NCI-H2171 (cell line): ENCODE results near the gene GPC1.
"Not testable (repeated sequence)": the region's sequence is repeated elsewhere in the genome, so short reads cannot be mapped to it uniquely, and the experiment has no call there.

Experiments used
- DNase-seq: peaks from one replicate; lab custom pipeline; 2025; lab: John Stamatoyannopoulos, UW

The GPC1 gene

GRCh38 chr2:240468303-240469238 lies 33.1 kb downstream of the GPC1 start:
- DNase-seq = no peak

DNA sequence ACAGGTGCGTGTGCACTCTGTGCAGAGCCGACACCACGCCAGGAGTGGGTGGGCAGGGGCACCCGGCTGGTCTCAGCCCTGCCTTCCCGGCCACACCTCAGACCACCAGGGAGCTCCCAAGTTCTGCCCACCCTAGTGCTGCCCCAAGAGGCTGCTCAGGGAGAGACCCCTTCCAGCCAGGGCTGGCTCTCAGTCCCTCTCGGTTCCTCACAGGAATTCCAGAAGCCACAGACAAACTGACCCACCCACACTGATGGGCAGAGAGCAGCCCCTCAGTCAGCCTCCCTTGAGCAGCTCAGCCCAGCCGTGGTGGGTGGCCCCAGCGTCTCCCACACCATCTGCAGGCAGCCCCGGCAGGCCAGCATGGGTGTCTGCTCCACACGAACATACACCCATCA lies 33.8 kb downstream of the GPC1 start:
- DNase-seq = no peak

- no peak for DNase-seq
These were observed 34.3 kb downstream of the GPC1 start for GRCh38 chr2:240469740-240470139.

- DNase-seq = no peak
These were observed 36.8 kb downstream of the GPC1 start for GRCh38 chr2:240472078-240472790.

DNA sequence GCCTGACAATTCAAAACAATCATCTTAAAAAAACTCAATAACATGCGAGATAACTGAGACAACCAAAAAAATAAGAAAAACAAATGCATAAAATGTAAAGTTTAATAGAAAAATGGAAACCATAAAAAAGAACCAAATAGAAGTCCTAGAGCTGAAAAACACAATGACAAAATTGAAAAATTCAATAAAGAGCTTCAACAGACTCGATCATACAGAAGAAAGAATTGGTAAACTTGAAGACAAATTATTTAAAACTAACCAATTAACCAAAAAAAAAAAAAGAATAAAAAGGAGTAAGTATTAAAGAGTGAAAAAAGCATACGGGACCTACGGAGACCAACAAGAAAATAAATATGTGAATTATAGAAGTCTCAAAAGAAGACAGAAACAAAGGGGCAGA lies 37.7 kb downstream of the GPC1 start:
- no peak for DNase-seq

- no peak for DNase-seq
These were observed 42.5 kb downstream of the GPC1 start for GRCh38 chr2:240477916-240478315.

DNA sequence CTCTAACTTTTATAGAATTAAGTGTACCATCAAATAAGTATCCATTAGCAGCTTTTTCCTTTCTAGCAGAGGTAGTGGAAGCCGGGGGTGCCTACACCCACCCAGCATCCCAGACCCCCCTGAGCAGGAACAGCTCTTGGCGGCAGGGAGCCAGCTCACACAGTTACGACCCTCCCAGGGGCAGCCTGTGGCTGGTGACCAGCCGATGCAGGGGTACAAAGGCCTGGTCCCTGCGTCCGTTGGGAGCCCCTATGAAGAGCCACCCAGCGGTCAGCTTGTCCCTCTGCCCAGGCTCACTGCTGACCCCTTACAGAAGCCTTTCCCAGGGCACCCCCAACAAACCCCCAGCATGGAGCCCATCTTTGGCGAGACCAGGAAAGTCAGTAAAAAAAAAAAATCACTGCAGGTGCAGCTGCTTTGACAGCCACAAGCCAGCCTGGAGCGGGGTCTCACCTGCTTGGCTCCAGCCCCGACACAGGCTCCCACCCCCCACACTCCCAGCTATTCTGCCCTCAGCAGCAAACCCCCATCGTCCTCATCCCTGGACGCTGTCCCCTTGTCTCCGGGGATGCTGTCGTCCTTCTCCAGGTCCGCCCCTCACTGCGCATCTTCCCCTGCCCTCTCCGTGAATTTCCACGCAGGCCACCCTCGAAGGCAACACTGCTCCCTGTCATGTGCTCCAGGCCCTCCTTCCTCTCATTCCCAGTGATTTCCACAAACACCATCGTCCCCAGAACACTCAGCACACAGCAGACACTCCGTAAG lies 43.1 kb downstream of the GPC1 start:
- no peak for DNase-seq

GRCh38 chr2:240479111-240479501 lies 43.6 kb downstream of the GPC1 start:
- DNase-seq = no peak

GRCh38 chr2:240480834-240481623 lies 45.6 kb downstream of the GPC1 start:
- DNase-seq = no peak

DNA sequence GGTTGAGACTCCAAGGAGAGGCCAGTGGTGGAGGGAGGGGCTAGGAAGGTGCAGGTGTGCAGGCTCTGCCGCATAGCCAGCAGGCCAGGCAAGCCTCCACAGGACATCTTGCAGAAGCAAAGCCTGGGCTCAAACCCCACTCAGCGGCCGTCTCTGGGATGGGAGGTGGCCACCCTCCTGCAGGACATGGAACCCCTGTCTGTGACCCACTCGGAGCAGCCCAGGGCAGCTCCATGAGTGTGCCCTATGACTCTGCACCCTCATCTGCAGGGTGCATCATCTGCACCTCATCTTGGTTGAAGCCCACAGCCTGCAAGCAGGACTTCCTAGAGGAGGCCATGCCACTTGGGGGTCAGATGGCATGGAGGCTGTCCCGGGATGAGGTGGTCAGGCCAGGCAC lies 46.3 kb downstream of the GPC1 start:
- no peak for DNase-seq

GRCh38 chr2:240482141-240482540 lies 46.7 kb downstream of the GPC1 start:
- DNase-seq = no peak

DNA sequence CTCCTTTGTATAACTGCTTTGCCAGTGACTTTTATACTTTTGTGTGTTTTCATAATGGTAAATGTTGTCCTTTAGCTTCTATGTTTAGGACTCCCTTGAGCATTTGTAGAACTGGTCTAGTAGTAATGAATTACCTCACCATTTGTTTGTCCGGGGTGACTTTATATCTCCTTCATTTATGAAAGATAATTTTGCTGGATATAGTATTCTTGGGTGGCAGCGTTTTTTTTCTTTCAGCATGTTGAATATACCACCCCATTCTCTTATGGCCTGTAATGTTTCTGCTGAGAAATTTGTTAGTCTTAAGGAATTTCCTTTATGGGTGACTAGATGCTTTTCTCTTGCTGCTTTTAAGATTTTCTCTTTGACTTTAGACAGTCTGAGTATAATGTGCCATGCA lies 56.0 kb downstream of the GPC1 start:
- no peak for DNase-seq

DNA sequence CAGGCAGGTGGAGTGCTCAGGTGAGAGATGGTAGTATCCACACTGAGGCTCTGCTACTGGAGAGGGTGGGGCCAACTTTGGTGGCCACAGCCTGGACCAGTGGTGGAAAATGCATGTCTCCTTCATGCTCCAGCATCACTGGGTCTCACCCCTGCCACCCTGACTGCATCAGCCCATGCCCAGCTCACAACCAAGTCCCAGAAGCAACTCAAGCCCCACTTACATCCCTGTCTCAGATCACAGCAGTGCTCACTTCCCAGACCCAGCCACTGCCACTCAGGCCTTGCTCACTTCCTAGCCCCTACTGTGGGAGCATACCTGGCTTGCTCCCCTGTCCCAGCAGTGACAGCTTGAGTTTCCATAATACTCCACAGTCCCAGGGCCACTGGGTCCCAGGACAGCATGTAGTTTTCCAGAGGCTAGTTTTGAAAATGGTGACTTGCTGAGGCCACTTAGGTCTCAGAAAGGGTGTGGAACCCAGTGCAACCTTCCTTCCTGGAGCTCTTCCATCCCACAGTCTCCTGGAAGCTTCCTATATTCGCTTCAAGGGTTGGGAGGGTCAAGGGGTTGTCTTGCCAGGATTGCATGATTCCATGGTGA lies 58.8 kb downstream of the GPC1 start:
- DNase-seq = no peak

DNA sequence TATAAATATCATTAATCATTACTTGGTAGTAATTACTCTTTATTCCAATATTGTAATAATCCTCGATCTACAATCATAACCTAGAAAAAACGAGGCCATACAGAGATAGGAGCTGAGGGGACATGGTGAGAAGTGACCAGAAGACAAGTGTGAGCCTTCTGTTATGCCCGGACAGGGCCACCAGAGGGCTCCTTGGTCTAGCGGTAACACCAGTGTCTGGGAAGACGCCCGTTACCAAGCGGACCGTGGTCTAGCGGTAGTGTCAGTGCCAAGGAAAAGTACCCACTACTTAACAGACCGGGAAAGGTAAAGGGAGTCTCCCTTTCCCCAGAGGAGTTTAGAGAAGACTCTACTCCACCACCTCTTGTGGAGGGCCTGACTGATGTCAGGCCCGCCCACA lies 59.5 kb downstream of the GPC1 start:
- DNase-seq = not testable (repeated sequence)

- not testable (repeated sequence) for DNase-seq
These were observed 61.6 kb downstream of the GPC1 start for GRCh38 chr2:240497082-240497481.

DNA sequence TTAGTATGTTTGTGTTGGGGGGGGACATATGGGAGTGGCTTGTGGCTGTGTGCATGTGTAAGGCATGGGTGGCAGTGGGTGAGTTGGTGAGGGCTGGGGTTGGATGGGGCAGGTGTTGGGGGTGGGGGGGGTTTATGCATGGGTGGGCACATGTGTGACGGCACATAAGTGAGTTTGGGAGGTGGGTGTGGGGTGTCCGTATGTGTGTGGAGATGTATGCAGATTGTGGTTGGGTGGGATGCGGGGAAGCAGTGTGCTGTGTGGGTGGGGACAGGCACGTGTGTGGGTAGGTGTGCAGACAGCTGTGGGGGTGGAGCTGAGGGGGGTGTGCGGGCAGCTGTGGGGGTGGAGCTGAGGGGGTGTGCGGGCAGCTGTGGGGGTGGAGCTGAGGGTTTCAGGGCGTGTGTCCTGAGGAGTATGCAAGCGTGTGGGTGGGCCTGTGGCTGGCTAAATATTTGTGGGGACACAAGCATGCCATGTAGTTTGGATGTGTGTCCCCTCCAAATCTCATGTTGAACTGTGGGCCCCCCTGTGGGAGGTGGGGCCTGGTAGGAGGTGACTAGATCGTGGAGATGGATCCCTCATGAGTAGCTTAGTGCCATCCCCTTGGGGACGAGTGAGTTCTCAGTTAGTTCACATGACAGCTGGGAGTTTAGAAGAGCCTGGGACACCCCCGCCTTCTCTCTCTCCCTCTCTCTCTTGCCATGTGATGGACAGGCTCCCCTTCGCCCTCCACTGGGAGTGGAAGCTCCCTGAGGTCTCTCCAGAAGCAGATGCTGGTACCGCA lies 62.9 kb downstream of the GPC1 start:
- no peak for DNase-seq

DNA sequence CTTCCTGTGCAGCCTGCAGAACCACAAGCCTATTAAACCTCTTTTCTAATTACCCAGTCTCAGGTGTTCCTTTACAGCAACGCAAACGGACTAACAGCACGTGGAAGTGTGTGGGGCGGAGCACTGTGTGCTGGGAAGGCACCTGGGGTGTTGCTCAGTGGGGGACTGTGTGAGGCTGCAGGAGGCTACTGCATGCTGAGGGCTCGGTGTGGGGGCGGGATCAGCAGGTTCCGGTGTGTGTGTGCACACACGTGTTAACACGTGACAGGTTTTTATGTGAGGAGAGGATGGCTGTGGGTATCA lies 63.4 kb downstream of the GPC1 start:
- no peak for DNase-seq

DNA sequence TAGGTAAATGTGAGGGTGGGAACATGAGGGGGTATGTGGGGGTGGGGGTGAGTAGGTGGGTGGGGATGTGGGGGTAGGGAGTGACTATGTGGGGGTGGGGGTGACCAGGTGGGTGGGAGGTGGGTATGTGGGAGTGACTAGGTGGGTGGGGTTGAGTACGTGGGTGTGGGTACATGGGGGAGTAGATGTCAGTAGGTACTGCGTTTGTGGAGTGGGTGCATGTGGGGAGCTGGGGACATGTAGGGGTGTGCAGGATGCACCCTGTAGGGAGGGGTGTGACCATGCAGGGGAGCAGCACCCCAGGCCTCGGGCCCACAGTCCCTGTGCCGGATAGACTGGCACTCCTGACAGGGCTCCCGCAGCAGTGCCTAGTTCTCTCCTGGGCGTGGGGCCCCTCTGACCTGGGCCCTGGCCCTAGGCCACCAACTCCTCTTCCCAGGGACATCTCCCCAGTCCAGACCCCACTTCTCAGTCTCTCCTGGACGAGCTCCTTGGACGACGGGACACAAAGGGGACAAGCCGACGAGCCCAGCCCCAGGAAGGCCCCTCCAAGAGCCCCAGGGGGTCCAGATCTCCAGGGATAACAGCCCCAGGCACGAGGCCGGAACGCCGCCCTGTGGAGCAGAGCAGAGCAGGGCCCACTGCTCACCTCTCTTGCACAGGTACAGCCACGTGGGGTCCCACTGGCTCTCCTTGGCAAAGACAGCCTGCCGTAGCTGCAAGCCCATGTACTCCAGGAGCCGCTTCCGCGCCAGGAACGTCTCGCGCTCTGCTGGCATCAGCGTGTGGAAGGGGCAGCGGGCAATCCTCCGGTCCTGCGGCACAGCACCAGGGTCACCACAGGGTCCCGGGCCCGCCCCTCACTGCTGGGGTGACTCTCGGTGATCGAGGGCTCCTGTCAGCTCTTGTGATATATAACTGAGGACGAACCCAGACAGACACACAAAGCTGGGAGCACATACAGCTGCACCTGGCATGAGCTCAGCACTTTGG lies 64.1 kb downstream of the GPC1 start:
- no peak for DNase-seq
